Neural progenitor cell (in vitro differentiated cells): ENCODE results near the gene SLC22A23.

Experiments
- EZH2 ChIP-seq: fragments of 200-600 bp; sonication (generic); IDR thresholded peaks from 2 replicates; pipeline ENCODE4 v1.6.1; 2017; ENCODE audit warnings: antibody characterized with exemption, mild to moderate bottlenecking, moderate library complexity
- TF ChIP-seq, protein P1 (sequence below): fragments of 200-600 bp; sonication (generic); IDR thresholded peaks from 2 replicates; pipeline ENCODE4 v1.5.1; 2017; ENCODE audit warnings: antibody characterized with exemption, mild to moderate bottlenecking

DNA sequence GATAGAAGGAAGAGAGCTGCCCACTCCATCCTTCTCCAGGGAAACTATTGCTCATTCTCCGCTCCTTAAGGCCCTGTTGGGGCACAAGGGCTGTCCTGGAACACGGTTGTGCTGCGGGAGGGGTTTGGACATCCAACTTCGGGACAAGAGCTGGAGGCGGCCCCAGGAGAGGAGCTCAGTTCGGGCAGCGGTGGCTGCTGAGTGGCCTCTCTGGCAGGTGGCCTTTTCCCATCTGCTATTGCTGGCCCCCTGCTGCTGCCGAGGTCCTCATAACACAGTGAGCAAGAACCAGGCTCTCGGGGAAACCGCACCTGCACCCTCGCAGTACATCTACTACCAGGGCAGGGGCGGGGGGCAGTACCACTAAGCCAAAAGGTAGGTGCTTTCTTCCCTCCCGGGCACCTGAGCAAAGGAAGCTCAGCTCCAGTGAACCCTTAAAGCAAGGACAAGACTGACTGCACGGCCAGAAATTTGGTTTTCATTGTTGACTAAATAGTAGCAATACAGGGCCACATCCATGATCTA, 134.4 kb downstream of the SLC22A23 start:
- TF ChIP-seq, protein P1, sequence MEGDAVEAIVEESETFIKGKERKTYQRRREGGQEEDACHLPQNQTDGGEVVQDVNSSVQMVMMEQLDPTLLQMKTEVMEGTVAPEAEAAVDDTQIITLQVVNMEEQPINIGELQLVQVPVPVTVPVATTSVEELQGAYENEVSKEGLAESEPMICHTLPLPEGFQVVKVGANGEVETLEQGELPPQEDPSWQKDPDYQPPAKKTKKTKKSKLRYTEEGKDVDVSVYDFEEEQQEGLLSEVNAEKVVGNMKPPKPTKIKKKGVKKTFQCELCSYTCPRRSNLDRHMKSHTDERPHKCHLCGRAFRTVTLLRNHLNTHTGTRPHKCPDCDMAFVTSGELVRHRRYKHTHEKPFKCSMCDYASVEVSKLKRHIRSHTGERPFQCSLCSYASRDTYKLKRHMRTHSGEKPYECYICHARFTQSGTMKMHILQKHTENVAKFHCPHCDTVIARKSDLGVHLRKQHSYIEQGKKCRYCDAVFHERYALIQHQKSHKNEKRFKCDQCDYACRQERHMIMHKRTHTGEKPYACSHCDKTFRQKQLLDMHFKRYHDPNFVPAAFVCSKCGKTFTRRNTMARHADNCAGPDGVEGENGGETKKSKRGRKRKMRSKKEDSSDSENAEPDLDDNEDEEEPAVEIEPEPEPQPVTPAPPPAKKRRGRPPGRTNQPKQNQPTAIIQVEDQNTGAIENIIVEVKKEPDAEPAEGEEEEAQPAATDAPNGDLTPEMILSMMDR: no peak
- no peak for TF ChIP-seq EZH2
